ENCODE data around the gene SARDH. TPM values are rescaled to one million over a fixed set of nuclear protein-coding genes. Genes with fewer than 3 reads are reported as not detected.

Gene SARDH
- total and polyA plus RNA-seq, 2 donors (not counting 3 experiments of a cell fraction or from before 2014, with no cell fraction given) = 0.19 to 0.44 TPM

- BruUV-seq (replicated peaks) = no TSS peak
- no peak for TF ChIP-seq MAX (IDR thresholded peaks at IDR 0.05; ENCODE audit: insufficient read depth, insufficient read length)
- no peak for TF ChIP-seq FOS (IDR thresholded peaks at IDR 0.05; ENCODE audit: borderline replicate concordance, insufficient read depth, low read length)
- TF ChIP-seq POLR2AphosphoS5 (IDR thresholded peaks at IDR 0.05; ENCODE audit: insufficient read depth, low read depth, low read length) = no peak
- no peak for TF ChIP-seq POLR2A (IDR thresholded peaks at IDR 0.05; ENCODE audit: low read depth, low read length)
- no peak for TF ChIP-seq GATA2 (IDR thresholded peaks at IDR 0.05; ENCODE audit: insufficient read depth, insufficient read length, low read depth, low read length)
- no peak for TF ChIP-seq MYC (IDR thresholded peaks at IDR 0.05; ENCODE audit: low read depth, low read length)
- no peak for TF ChIP-seq EZH2 (IDR thresholded peaks at IDR 0.05; ENCODE audit: borderline replicate concordance, low read depth, low read length, severe bottlenecking)
- no peak for TF ChIP-seq CTCF (IDR thresholded peaks at IDR 0.05; ENCODE audit: extremely low read depth in 1 of 2, insufficient read depth in 1 of 2, low read depth in 1 of 2, low read length in 2 of 2)
- TF ChIP-seq JUN (IDR thresholded peaks at IDR 0.05; ENCODE audit: borderline replicate concordance, insufficient read depth, insufficient read length, low read depth) = no peak
- dilution Hi-C loops (cut with MboI; ENCODE audit: extremely low pct_ligation_motif_present, low sequenced_read_pairs) = no loop called here
Observed at GRCh38 chr9:133687856-133688761, 50.0 kb downstream of the SARDH start.

More at GRCh38 chr9:133687856-133688761, 50.0 kb downstream of the SARDH start:
- no peaks in the 10 kb centered on the region for H3K9me3 ChIP-seq (replicated peaks; ENCODE audit: control insufficient read depth, insufficient read depth, low read length)
- H3K27ac ChIP-seq (ENCODE audit: insufficient read depth, low read depth, low read length) = no peak overlapping the region
- peaks cover 6% of the 10 kb centered on the region for H3K4me1 ChIP-seq (ENCODE audit: control insufficient read depth, extremely low read depth, insufficient read depth, low read length)
- H3K9ac ChIP-seq (replicated peaks; ENCODE audit: extremely low read depth, insufficient read depth, low read length) = no peak overlapping the region
- no peak overlapping the region for H3K4me2 ChIP-seq (ENCODE audit: insufficient read depth, low read length)
- ChIA-PET POLR2A (no interaction called here), CTCF (no interaction called here)
- no peak overlapping the region for H3K4me3 ChIP-seq (replicated peaks in 1 of 3; ENCODE audit: insufficient read depth in 1 of 3, low read depth in 1 of 3, low read length in 3 of 3)
- intact Hi-C loops (cut with micrococcal nuclease) = no loop called here
- H2AFZ ChIP-seq (ENCODE audit: low read depth, low read length) = no peak overlapping the region
- DNase-seq (ENCODE audit: low read depth, low spot score) (no peak), FAIRE-seq (no peak)
- no peaks in the 10 kb centered on the region for H3K27me3 ChIP-seq (ENCODE audit: control insufficient read depth in 2 of 2, insufficient read depth in 2 of 2, low read length in 2 of 2)
- no peaks in the 10 kb centered on the region for H3K79me2 ChIP-seq (ENCODE audit: control insufficient read depth, insufficient read depth, low read length)
- no peaks in the 10 kb centered on the region for H3K36me3 ChIP-seq (ENCODE audit: control insufficient read depth in 2 of 2, extremely low read depth in 1 of 2, insufficient read depth in 2 of 2, low read length in 2 of 2)
- H4K20me1 ChIP-seq (replicated peaks; ENCODE audit: control insufficient read depth, extremely low read depth, insufficient read depth, low read length) = no peaks in the 10 kb centered on the region
- no peaks in the 10 kb centered on the region for H3K9me1 ChIP-seq (replicated peaks; ENCODE audit: control insufficient read depth, extremely low read depth, insufficient read depth, low read length)
